Measurements from ENCODE around the gene ARHGEF7.

The ARHGEF7 gene

DNA sequence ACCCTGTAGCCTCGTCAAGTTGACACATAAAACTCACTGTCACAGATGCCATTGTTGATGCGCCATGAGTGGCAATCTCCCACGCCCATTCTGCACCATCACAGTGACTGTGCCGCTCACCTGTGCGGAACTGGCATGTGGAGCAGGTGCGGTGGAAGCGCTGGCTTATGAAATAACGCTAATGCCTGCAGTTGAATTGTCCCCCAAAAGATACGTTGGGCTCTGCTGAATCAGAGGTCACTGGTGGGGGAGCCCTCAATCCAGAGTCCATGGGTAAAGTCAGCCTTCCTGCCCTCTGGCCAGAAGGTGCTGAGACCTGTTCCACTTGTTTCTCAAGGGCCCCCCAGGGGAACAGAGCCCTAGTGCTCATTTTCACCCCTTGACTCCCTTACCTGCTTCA lies 2.9 kb upstream of the ARHGEF7 start:
- no peak for DNase-seq (ENCODE audit: low spot score)
- TF ChIP-seq, protein P1, sequence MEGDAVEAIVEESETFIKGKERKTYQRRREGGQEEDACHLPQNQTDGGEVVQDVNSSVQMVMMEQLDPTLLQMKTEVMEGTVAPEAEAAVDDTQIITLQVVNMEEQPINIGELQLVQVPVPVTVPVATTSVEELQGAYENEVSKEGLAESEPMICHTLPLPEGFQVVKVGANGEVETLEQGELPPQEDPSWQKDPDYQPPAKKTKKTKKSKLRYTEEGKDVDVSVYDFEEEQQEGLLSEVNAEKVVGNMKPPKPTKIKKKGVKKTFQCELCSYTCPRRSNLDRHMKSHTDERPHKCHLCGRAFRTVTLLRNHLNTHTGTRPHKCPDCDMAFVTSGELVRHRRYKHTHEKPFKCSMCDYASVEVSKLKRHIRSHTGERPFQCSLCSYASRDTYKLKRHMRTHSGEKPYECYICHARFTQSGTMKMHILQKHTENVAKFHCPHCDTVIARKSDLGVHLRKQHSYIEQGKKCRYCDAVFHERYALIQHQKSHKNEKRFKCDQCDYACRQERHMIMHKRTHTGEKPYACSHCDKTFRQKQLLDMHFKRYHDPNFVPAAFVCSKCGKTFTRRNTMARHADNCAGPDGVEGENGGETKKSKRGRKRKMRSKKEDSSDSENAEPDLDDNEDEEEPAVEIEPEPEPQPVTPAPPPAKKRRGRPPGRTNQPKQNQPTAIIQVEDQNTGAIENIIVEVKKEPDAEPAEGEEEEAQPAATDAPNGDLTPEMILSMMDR (IDR thresholded peaks at IDR 0.05; ENCODE audit: extremely low read depth, missing control alignments), result no peak

- peak; percentile 58 for DNase-seq (ENCODE audit: low spot score)
- TF ChIP-seq, protein P1 (IDR thresholded peaks at IDR 0.05; ENCODE audit: extremely low read depth, missing control alignments), result no peak
Observed at GRCh38 chr13:111114362-111115060, 599 bp upstream of the ARHGEF7 start.

- TF ChIP-seq, protein P1 (IDR thresholded peaks at IDR 0.05; ENCODE audit: extremely low read depth, missing control alignments), result no peak
- DNase-seq (ENCODE audit: low spot score), result peak; percentile 36
Observed at GRCh38 chr13:111115965-111116521, 933 bp downstream of the ARHGEF7 start.

DNA sequence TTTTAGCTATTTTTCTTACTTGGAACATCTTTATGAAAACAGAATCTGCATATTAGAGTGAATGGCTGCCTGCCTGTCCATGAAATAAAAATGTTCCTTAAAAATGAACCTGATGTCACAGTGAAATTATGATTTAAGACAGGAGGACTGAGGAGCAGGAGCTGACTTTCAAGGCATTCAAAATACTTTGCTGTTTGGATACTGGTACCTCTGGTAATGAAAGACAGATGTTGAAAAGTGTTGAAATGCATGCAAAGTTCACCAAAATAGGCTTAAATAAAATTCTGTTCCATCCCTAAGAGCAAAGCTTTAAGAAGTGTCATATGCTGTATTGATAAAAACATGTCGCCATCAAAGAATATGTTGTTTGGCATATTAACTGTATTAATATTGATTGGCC lies 1.7 kb downstream of the ARHGEF7 start:
- TF ChIP-seq, protein P1 (IDR thresholded peaks at IDR 0.05; ENCODE audit: extremely low read depth, missing control alignments), result no peak
- DNase-seq (ENCODE audit: low spot score), result no peak

DNA sequence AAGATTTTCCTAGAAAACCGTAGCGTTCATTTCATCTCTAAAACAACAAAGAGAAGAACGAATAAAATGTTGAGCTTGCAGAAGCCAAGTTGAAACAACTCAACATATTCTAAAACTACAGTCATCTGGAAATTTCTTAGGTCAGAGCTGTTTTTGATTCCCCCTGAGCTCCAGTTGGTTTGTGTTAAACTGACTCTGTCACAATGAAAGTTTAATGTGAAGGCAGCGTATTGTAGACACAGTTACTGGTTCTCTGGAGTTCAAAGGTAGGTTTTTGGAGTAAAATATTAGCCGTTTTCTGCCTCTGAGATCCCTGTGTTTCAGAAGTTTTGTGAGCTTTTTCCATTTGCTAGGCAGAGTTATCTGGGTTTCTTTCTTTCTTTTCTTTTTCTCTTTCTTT lies 2.2 kb downstream of the ARHGEF7 start:
- no peak for DNase-seq (ENCODE audit: low spot score)
- TF ChIP-seq, protein P1 (IDR thresholded peaks at IDR 0.05; ENCODE audit: extremely low read depth, missing control alignments), result no peak

- TF ChIP-seq, protein P1 (IDR thresholded peaks at IDR 0.05; ENCODE audit: extremely low read depth, missing control alignments), result no peak
- no peak for DNase-seq (ENCODE audit: low spot score)
Observed at GRCh38 chr13:111117961-111118360, 2.9 kb downstream of the ARHGEF7 start.

DNA sequence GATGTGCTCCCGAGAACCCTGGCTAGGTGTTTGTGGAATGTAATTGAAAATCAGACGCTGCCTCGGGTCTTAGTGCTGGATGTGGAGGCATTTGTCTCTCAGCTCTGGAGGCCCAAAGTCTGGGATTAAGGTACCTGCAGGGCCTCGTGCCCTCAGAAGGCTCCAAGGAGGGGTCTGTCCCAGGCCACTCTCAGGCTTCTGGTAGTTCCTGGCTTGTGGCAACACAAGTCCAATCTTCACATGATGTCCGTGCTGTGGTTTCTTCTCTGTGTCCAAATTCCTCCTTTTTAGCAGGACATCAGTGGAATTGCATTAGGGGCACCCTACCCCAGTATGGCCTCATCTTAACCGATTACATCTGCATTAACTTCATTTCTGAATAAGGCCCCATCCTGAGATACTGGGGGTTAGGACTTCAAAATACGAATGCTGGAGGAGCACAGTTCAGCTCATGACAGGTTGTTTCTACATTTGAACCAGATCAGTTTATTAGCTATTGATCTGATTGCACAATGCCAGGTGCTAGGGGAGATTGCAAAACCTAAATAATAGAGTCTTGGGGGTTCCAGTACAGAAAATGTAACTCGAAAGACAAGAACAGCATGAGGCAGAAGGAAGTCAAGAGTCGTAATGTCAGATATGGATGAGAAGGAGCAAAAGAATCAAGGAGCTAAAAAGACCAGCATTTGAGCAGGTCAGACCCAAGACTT lies 3.9 kb downstream of the ARHGEF7 start:
- TF ChIP-seq, protein P1 (IDR thresholded peaks at IDR 0.05; ENCODE audit: extremely low read depth, missing control alignments), result no peak
- no peak for DNase-seq (ENCODE audit: low spot score)
